ENCODE data around the gene MAPK6.

DNA sequence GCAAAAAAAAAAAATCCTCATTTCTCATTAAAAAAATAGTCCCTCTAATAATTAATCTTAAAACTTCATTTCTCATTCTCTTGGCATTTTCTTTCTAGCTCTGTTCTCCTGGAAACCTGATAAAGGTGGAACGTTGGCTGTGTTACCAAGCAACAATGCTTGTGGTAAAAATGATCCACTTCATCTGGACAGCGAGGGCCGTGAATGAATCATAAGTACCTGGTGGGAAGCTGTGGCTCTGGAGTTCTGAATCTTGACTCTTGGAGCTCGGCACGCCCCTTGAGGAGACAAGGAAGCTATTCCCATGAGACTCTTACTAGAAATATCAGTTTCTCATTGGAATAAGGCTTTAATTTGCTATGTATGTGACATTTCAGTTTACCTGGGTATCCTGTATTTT lies 61.0 kb downstream of the MAPK6 start:
- TF ChIP-seq, protein P1, sequence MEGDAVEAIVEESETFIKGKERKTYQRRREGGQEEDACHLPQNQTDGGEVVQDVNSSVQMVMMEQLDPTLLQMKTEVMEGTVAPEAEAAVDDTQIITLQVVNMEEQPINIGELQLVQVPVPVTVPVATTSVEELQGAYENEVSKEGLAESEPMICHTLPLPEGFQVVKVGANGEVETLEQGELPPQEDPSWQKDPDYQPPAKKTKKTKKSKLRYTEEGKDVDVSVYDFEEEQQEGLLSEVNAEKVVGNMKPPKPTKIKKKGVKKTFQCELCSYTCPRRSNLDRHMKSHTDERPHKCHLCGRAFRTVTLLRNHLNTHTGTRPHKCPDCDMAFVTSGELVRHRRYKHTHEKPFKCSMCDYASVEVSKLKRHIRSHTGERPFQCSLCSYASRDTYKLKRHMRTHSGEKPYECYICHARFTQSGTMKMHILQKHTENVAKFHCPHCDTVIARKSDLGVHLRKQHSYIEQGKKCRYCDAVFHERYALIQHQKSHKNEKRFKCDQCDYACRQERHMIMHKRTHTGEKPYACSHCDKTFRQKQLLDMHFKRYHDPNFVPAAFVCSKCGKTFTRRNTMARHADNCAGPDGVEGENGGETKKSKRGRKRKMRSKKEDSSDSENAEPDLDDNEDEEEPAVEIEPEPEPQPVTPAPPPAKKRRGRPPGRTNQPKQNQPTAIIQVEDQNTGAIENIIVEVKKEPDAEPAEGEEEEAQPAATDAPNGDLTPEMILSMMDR (IDR thresholded peaks at IDR 0.05; ENCODE audit: low read depth, low read length), result no peak
- no peak for TF ChIP-seq EZH2phosphoT487 (IDR thresholded peaks at IDR 0.05; ENCODE audit: low read depth)

Data from OCI-LY3 (cell line).